ENCODE results near the gene CD226.

GRCh38 chr18:69897397-69898108 is 50.1 kb downstream of the CD226 start:
- TF ChIP-seq EZH2 (IDR thresholded peaks at IDR 0.05), result no peak
- no peak for TF ChIP-seq CTCF (IDR thresholded peaks at IDR 0.05 in 2 of 3, conservative IDR thresholded peaks at IDR 0.05 in 1 of 3; ENCODE audit: borderline replicate concordance in 1 of 3, insufficient read depth in 1 of 3, low read depth in 2 of 3, low read length in 2 of 3)
- no peak for TF ChIP-seq REST (IDR thresholded peaks at IDR 0.05; ENCODE audit: low read depth)
- TF ChIP-seq POLR2AphosphoS5 (IDR thresholded peaks at IDR 0.05; ENCODE audit: low read depth, low read length), result no peak
- TF ChIP-seq RAD21 (IDR thresholded peaks at IDR 0.05; ENCODE audit: low read depth), result no peak
- TF ChIP-seq POLR2A (IDR thresholded peaks at IDR 0.05; ENCODE audit: borderline replicate concordance, extremely low read depth, insufficient read depth, insufficient read length), result no peak
- TF ChIP-seq JUND (IDR thresholded peaks at IDR 0.05), result no peak
- TF ChIP-seq FOSL1 (IDR thresholded peaks at IDR 0.05; ENCODE audit: low read depth), result no peak
- no peak for TF ChIP-seq YY1 (IDR thresholded peaks at IDR 0.05; ENCODE audit: extremely low read depth, insufficient replicate concordance, low read depth, low read length)
- TF ChIP-seq ZFX (IDR thresholded peaks at IDR 0.05), result no peak
- TF ChIP-seq ELF1 (IDR thresholded peaks at IDR 0.05; ENCODE audit: borderline replicate concordance, low read depth), result no peak
- TF ChIP-seq MAX (IDR thresholded peaks at IDR 0.05), result no peak

Data from HCT116 (cell line).